Left ventricle myocardium inferior (tissue), 1 donor: Measurements from ENCODE around the gene MCOLN1. TPM values are rescaled to one million over a fixed set of nuclear protein-coding genes. Genes with fewer than 3 reads are reported as not detected.
A peak's percentile ranks its signal among the peaks of the same experiment; 100 is the strongest.

ENCODE experiments used
- DNase-seq: peaks from one replicate; pipeline ENCODE4 v3.0.0-alpha.2; 2020
- H3K27ac ChIP-seq: fragments of 200-600 bp; replicated peaks from 2 replicates; pipeline ENCODE4 v1.8.0; 2021
- H3K27me3 ChIP-seq: fragments of 200-600 bp; 2 replicates; pipeline ENCODE4 v1.8.0; 2021; ENCODE audit warnings: low read depth
- H3K36me3 ChIP-seq: fragments of 200-600 bp; 2 replicates; pipeline ENCODE4 v1.8.0; 2021
- H3K4me1 ChIP-seq: fragments of 200-600 bp; 2 replicates; pipeline ENCODE4 v1.8.0; 2021
- H3K4me3 ChIP-seq: fragments of 200-600 bp; 2 replicates; pipeline ENCODE4 v1.8.0; 2021; ENCODE audit warnings: mild to moderate bottlenecking, moderate library complexity
- H3K9me3 ChIP-seq: fragments of 200-600 bp; replicated peaks from 2 replicates; pipeline ENCODE4 v1.8.0; 2021
- CTCF ChIP-seq: fragments of 200-600 bp; IDR thresholded peaks from 2 replicates; pipeline ENCODE4 v1.8.0; 2021; ENCODE audit warnings: antibody characterized with exemption, mild to moderate bottlenecking, borderline replicate concordance
- intact Hi-C: fragments of 100-400 bp; cut with micrococcal nuclease; formaldehyde crosslinking; loops from one replicate; pipeline ENCODE4 v1.11.0; 2022
- total RNA-seq: library from RNA; stranded (reverse); fragmentation: NEBNext Ultra II Directional; extraction: Animal tissue kit (Norgen Biotek cat#: 25700); gene quantifications from one replicate; pipeline ENCODE4 v1.2.1, GENCODE V29; 2021
- donor health status: DM: no; HTN: yes; CAD: no; lungs with severe emphysema.

MCOLN1 gene
- total RNA-seq, 1 donor from 2014 or later, result 16.8 TPM

- H3K36me3 ChIP-seq, result peaks cover 44% of the 10 kb centered on the region
These were observed 22.2 kb downstream of the MCOLN1 start for GRCh38 chr19:7544626-7545025.

GRCh38 chr19:7545300-7545699, 22.9 kb downstream of the MCOLN1 start:
- Histone ChIP-seq H3K27ac (no peak overlapping the region), H3K36me3 (peaks cover 44% of the 10 kb centered on the region), H3K9me3 (no peaks in the 10 kb centered on the region), H3K27me3 (no peaks in the 10 kb centered on the region), H3K4me1 (no peaks in the 10 kb centered on the region), H3K4me3 (no peak overlapping the region)
- intact Hi-C loops, result no loop called here
- TF ChIP-seq CTCF, result no peak
- DNase-seq, result no peak

More at GRCh38 chr19:7544626-7545025, 22.2 kb downstream of the MCOLN1 start:
- Histone ChIP-seq H3K9me3 (no peaks in the 10 kb centered on the region), H3K4me3 (no peak overlapping the region), H3K4me1 (no peaks in the 10 kb centered on the region), H3K27ac (peak overlapping the region; percentile 27), H3K27me3 (no peaks in the 10 kb centered on the region)
- intact Hi-C loops, result no loop called here
- DNase-seq, result no peak
- TF ChIP-seq CTCF, result no peak

- Histone ChIP-seq H3K27ac (no peak overlapping the region), H3K27me3 (no peaks in the 10 kb centered on the region), H3K4me1 (no peaks in the 10 kb centered on the region), H3K9me3 (no peaks in the 10 kb centered on the region), H3K4me3 (no peak overlapping the region), H3K36me3 (peaks cover 43% of the 10 kb centered on the region)
- no peak for TF ChIP-seq CTCF
- DNase-seq, result no peak
- intact Hi-C loops, result no loop called here
These were observed 23.5 kb downstream of the MCOLN1 start for GRCh38 chr19:7545904-7546303.

GRCh38 chr19:7547159-7547558, 24.7 kb downstream of the MCOLN1 start:
- no peak for TF ChIP-seq CTCF
- H3K36me3 ChIP-seq, result peaks cover 32% of the 10 kb centered on the region
- no peak overlapping the region for H3K27ac ChIP-seq
- intact Hi-C loops, result no loop called here
- H3K27me3 ChIP-seq, result no peaks in the 10 kb centered on the region
- H3K4me3 ChIP-seq, result no peak overlapping the region
- no peak for DNase-seq
- no peaks in the 10 kb centered on the region for H3K9me3 ChIP-seq
- peaks cover 3% of the 10 kb centered on the region for H3K4me1 ChIP-seq

GRCh38 chr19:7549429-7550148, 27.2 kb downstream of the MCOLN1 start:
- DNase-seq, result no peak
- Histone ChIP-seq H3K27ac (no peak overlapping the region), H3K4me1 (peaks cover 3% of the 10 kb centered on the region), H3K9me3 (no peaks in the 10 kb centered on the region), H3K27me3 (no peaks in the 10 kb centered on the region), H3K4me3 (no peak overlapping the region), H3K36me3 (peaks cover 30% of the 10 kb centered on the region)
- intact Hi-C loops, result no loop called here
- TF ChIP-seq CTCF, result no peak
